ENCODE results near the gene TMEM168. TPM values are rescaled to one million over a fixed set of nuclear protein-coding genes. Genes with fewer than 3 reads are reported as not detected.

Gene TMEM168
- total and polyA plus RNA-seq, 2 donors (not counting 1 experiment from before 2014, with no cell fraction given) = 19.3 to 27.2 TPM

- no peak overlapping the region for H3K4me3 ChIP-seq (replicated peaks in 1 of 4; ENCODE audit: control extremely low read depth in 1 of 4, insufficient read depth in 1 of 4, low read depth in 3 of 4, low read length in 4 of 4)
These were observed 41.8 kb downstream of the TMEM168 start for GRCh38 chr7:112748381-112748780.

GRCh38 chr7:112745635-112746034 lies 44.6 kb downstream of the TMEM168 start:
- Histone ChIP-seq H3K27ac (ENCODE audit: insufficient read depth, low read length) (no peak overlapping the region), H3K4me1 (ENCODE audit: control insufficient read depth, extremely low read depth, insufficient read depth, low read length) (no peaks in the 10 kb centered on the region), H3K4me2 (ENCODE audit: extremely low read depth, insufficient read depth, low read length) (no peak overlapping the region), H3K36me3 (ENCODE audit: control insufficient read depth, insufficient read depth, low read length) (no peaks in the 10 kb centered on the region), H3K27me3 (ENCODE audit: control insufficient read depth, insufficient read depth, low read length) (no peaks in the 10 kb centered on the region), H3K4me3 (replicated peaks in 1 of 4; ENCODE audit: control extremely low read depth in 1 of 4, insufficient read depth in 1 of 4, low read depth in 3 of 4, low read length in 4 of 4) (no peak overlapping the region), H3K79me2 (ENCODE audit: control insufficient read depth, insufficient read depth, low read length) (no peaks in the 10 kb centered on the region), H3K9ac (ENCODE audit: insufficient read depth, low read length) (no peak overlapping the region), H3K9me3 (ENCODE audit: control insufficient read depth, insufficient read depth, low read depth, low read length) (no peaks in the 10 kb centered on the region), H2AFZ (ENCODE audit: low read length) (no peak overlapping the region), H4K20me1 (ENCODE audit: control insufficient read depth, extremely low read depth, insufficient read depth, low read length) (no peaks in the 10 kb centered on the region)
- TF ChIP-seq CTCF (conservative IDR thresholded peaks at IDR 0.05 in 1 of 2, IDR thresholded peaks at IDR 0.05 in 1 of 2; ENCODE audit: low read depth in 1 of 2, low read length in 2 of 2) (no peak), EZH2 (IDR thresholded peaks at IDR 0.05; ENCODE audit: low read length, missing control alignments) (no peak)
- DNase-seq (ENCODE audit: low read depth in 2 of 2) = no peak

More at GRCh38 chr7:112748381-112748780, 41.8 kb downstream of the TMEM168 start:
- no peak overlapping the region for H2AFZ ChIP-seq (ENCODE audit: low read length)
- H3K9me3 ChIP-seq (ENCODE audit: control insufficient read depth, insufficient read depth, low read depth, low read length) = no peaks in the 10 kb centered on the region
- TF ChIP-seq EZH2 (IDR thresholded peaks at IDR 0.05; ENCODE audit: low read length, missing control alignments) (no peak), CTCF (conservative IDR thresholded peaks at IDR 0.05 in 1 of 2, IDR thresholded peaks at IDR 0.05 in 1 of 2; ENCODE audit: low read depth in 1 of 2, low read length in 2 of 2) (no peak)
- H3K27ac ChIP-seq (ENCODE audit: insufficient read depth, low read length) = no peak overlapping the region
- no peaks in the 10 kb centered on the region for H3K36me3 ChIP-seq (ENCODE audit: control insufficient read depth, insufficient read depth, low read length)
- no peaks in the 10 kb centered on the region for H3K4me1 ChIP-seq (ENCODE audit: control insufficient read depth, extremely low read depth, insufficient read depth, low read length)
- H3K4me2 ChIP-seq (ENCODE audit: extremely low read depth, insufficient read depth, low read length) = no peak overlapping the region
- H4K20me1 ChIP-seq (ENCODE audit: control insufficient read depth, extremely low read depth, insufficient read depth, low read length) = no peaks in the 10 kb centered on the region
- no peak overlapping the region for H3K9ac ChIP-seq (ENCODE audit: insufficient read depth, low read length)
- H3K27me3 ChIP-seq (ENCODE audit: control insufficient read depth, insufficient read depth, low read length) = no peaks in the 10 kb centered on the region
- no peak for DNase-seq (ENCODE audit: low read depth in 2 of 2)
- H3K79me2 ChIP-seq (ENCODE audit: control insufficient read depth, insufficient read depth, low read length) = no peaks in the 10 kb centered on the region

GRCh38 chr7:112744818-112745217 lies 45.4 kb downstream of the TMEM168 start:
- Histone ChIP-seq H3K9me3 (ENCODE audit: control insufficient read depth, insufficient read depth, low read depth, low read length) (no peaks in the 10 kb centered on the region), H3K4me1 (ENCODE audit: control insufficient read depth, extremely low read depth, insufficient read depth, low read length) (no peaks in the 10 kb centered on the region), H3K27ac (ENCODE audit: insufficient read depth, low read length) (no peak overlapping the region), H3K9ac (ENCODE audit: insufficient read depth, low read length) (no peak overlapping the region), H4K20me1 (ENCODE audit: control insufficient read depth, extremely low read depth, insufficient read depth, low read length) (no peaks in the 10 kb centered on the region), H3K27me3 (ENCODE audit: control insufficient read depth, insufficient read depth, low read length) (no peaks in the 10 kb centered on the region), H3K4me3 (replicated peaks in 1 of 4; ENCODE audit: control extremely low read depth in 1 of 4, insufficient read depth in 1 of 4, low read depth in 3 of 4, low read length in 4 of 4) (no peak overlapping the region), H2AFZ (ENCODE audit: low read length) (no peak overlapping the region), H3K36me3 (ENCODE audit: control insufficient read depth, insufficient read depth, low read length) (no peaks in the 10 kb centered on the region), H3K4me2 (ENCODE audit: extremely low read depth, insufficient read depth, low read length) (no peak overlapping the region), H3K79me2 (ENCODE audit: control insufficient read depth, insufficient read depth, low read length) (no peaks in the 10 kb centered on the region)
- TF ChIP-seq EZH2 (IDR thresholded peaks at IDR 0.05; ENCODE audit: low read length, missing control alignments) (no peak), CTCF (conservative IDR thresholded peaks at IDR 0.05 in 1 of 2, IDR thresholded peaks at IDR 0.05 in 1 of 2; ENCODE audit: low read depth in 1 of 2, low read length in 2 of 2) (no peak)
- peak in 1 of 2 donors; percentile 4 for DNase-seq (ENCODE audit: low read depth in 2 of 2)

Measured in fibroblast of lung (primary cell).